GM21381 (cell line): ENCODE data around the gene BRME1.
"Not testable (repeated sequence)": the region's sequence is repeated elsewhere in the genome, so short reads cannot be mapped to it uniquely, and the experiment has no call there.

Source experiments
- ATAC-seq: cut with Tn5 transposase; IDR thresholded peaks from one replicate; pipeline ENCODE4 v1.9.1; 2021; ENCODE audit warnings: mild to moderate bottlenecking, moderate library complexity; ENCODE audit not compliant: unreplicated experiment

BRME1 gene

GRCh38 chr19:13929340-13929739, 23.4 kb upstream of the BRME1 start:
- ATAC-seq: no peak

GRCh38 chr19:13926715-13927114, 20.8 kb upstream of the BRME1 start:
- no peak for ATAC-seq

- ATAC-seq: no peak
Observed at GRCh38 chr19:13926010-13926409, 20.1 kb upstream of the BRME1 start.

- ATAC-seq: no peak
Observed at GRCh38 chr19:13923194-13923987, 17.5 kb upstream of the BRME1 start.

GRCh38 chr19:13922118-13922517, 16.2 kb upstream of the BRME1 start:
- ATAC-seq: not testable (repeated sequence)

GRCh38 chr19:13920940-13921747, 15.2 kb upstream of the BRME1 start:
- no peak for ATAC-seq

GRCh38 chr19:13920524-13920923, 14.6 kb upstream of the BRME1 start:
- ATAC-seq: no peak

- no peak for ATAC-seq
Observed at GRCh38 chr19:13918726-13919411, 13.0 kb upstream of the BRME1 start.

GRCh38 chr19:13917888-13918406, 12.0 kb upstream of the BRME1 start:
- no peak for ATAC-seq

GRCh38 chr19:13914777-13915176, 8.9 kb upstream of the BRME1 start:
- ATAC-seq: no peak

GRCh38 chr19:13913352-13913751, 7.4 kb upstream of the BRME1 start:
- ATAC-seq: no peak

- ATAC-seq: no peak
Observed at GRCh38 chr19:13909430-13909829, 3.5 kb upstream of the BRME1 start.

GRCh38 chr19:13908674-13909073, 2.8 kb upstream of the BRME1 start:
- no peak for ATAC-seq

- ATAC-seq: no peak
Observed at GRCh38 chr19:13906910-13907309, 993 bp upstream of the BRME1 start.

- no peak for ATAC-seq
Observed at GRCh38 chr19:13906521-13906904, 596 bp upstream of the BRME1 start.

- no peak for ATAC-seq
Observed at GRCh38 chr19:13902993-13903555, 2.8 kb downstream of the BRME1 start.

- no peak for ATAC-seq
Observed at GRCh38 chr19:13899912-13900584, 5.9 kb downstream of the BRME1 start.

GRCh38 chr19:13899393-13899792, 6.5 kb downstream of the BRME1 start:
- ATAC-seq: no peak

GRCh38 chr19:13896227-13896626, 9.7 kb downstream of the BRME1 start:
- no peak for ATAC-seq

- ATAC-seq: no peak
Observed at GRCh38 chr19:13894552-13894951, 11.4 kb downstream of the BRME1 start.
